H1 (cell line): Measurements from ENCODE around the gene BLOC1S3. TPM values are rescaled to one million over a fixed set of nuclear protein-coding genes. Genes with fewer than 3 reads are reported as not detected.
A peak's percentile ranks its signal among the peaks of the same experiment; 100 is the strongest.

Source experiments
- CTCF ChIA-PET: fragments of 300-600 bp; sonication (Branson Sonifier 250); formaldehyde crosslinking; loops from one replicate; lab custom pipeline; 2021; ENCODE audit not compliant: partially characterized antibody; lab: Charles Lee
- POLR2A ChIA-PET: fragments of 300-600 bp; sonication (Branson Sonifier 250); formaldehyde crosslinking; loops from one replicate; lab custom pipeline; 2021; ENCODE audit warnings: inconsistent platforms; ENCODE audit not compliant: partially characterized antibody; lab: Charles Lee
- DNase-seq, 2 experiments: peaks; one replicate each; pipeline versions ENCODE4 v3.0.0 to v3.0.0-alpha.2; 2010 to 2022; ENCODE audit warnings: low spot score in 2 of 2, low read depth in 1 of 2, mixed read lengths in 1 of 2
- FAIRE-seq: peaks from 2 replicates; lab custom pipeline; 2011; peaks lifted over from hg19 to GRCh38; lab: Jason Lieb, UNC
- H2AFZ ChIP-seq: 2 replicates; pipeline ENCODE4 v1.8.1; 2012; ENCODE audit warnings: low read length, inconsistent platforms
- H2AK5ac ChIP-seq: 2 replicates; pipeline ENCODE4 v1.6.1; 2013; ENCODE audit warnings: low read depth, low read length
- H2BK120ac ChIP-seq: replicated peaks from 2 replicates; pipeline ENCODE3; 2013; ENCODE audit warnings: low read depth, low read length, inconsistent platforms
- H2BK12ac ChIP-seq: 2 replicates; pipeline ENCODE4 v1.6.1; 2013; ENCODE audit warnings: low read depth, low read length
- H2BK15ac ChIP-seq: 2 replicates; pipeline ENCODE4 v1.6.1; 2013; ENCODE audit warnings: low read length
- H2BK20ac ChIP-seq: 2 replicates; pipeline ENCODE4 v1.6.1; 2013; ENCODE audit warnings: low read length
- H2BK5ac ChIP-seq: 2 replicates; pipeline ENCODE4 v1.6.1; 2013; ENCODE audit warnings: low read depth, low read length
- H3K14ac ChIP-seq: 2 replicates; pipeline ENCODE4 v1.6.1; 2013; ENCODE audit warnings: inconsistent platforms; ENCODE audit not compliant: insufficient read length
- H3K18ac ChIP-seq: 2 replicates; pipeline ENCODE4 v1.6.1; 2013; ENCODE audit warnings: low read length; ENCODE audit errors: extremely low read depth
- H3K23ac ChIP-seq: 2 replicates; pipeline ENCODE4 v1.6.1; 2013; ENCODE audit warnings: inconsistent platforms; ENCODE audit not compliant: insufficient read length
- H3K23me2 ChIP-seq: 2 replicates; pipeline ENCODE4 v1.6.1; 2013; ENCODE audit warnings: low read depth, low read length
- H3K27ac ChIP-seq: 2 replicates; pipeline ENCODE4 v1.6.1; 2011; ENCODE audit warnings: low read depth, low read length, inconsistent platforms
- H3K27me3 ChIP-seq, 4 experiments: replicated peaks in 1 of 4; 1 replicate in 1 of 4; 2 replicates in 3 of 4; pipeline versions ENCODE4 v1.6.1 to v1.8.1; 2011 to 2013; ENCODE audit warnings: low read length in 3 of 4, mild to moderate bottlenecking in 3 of 4, inconsistent platforms in 2 of 4, mixed read lengths in 2 of 4, moderate library complexity in 1 of 4; ENCODE audit not compliant: control insufficient read depth in 3 of 4, insufficient read depth in 3 of 4; ENCODE audit errors: extremely low read depth in 1 of 4
- H3K36me3 ChIP-seq, 4 experiments: 2 replicates each; pipeline versions ENCODE4 v1.6.1 to v1.8.1; 2011 to 2013; ENCODE audit warnings: mild to moderate bottlenecking in 4 of 4, low read length in 3 of 4, moderate library complexity in 2 of 4, control low read depth in 1 of 4, inconsistent platforms in 1 of 4; ENCODE audit not compliant: insufficient read depth in 4 of 4, control insufficient read depth in 2 of 4
- H3K4ac ChIP-seq: replicated peaks from 2 replicates; pipeline ENCODE3; 2013; ENCODE audit warnings: low read length, low read depth, mixed read lengths, inconsistent platforms; ENCODE audit not compliant: insufficient read length
- H3K4me1 ChIP-seq, 4 experiments: replicated peaks in 1 of 4; 1 replicate in 1 of 4; 2 replicates in 3 of 4; pipeline versions ENCODE4 v1.6.1 to v1.8.1; 2011 to 2013; ENCODE audit warnings: low read length in 3 of 4, inconsistent platforms in 2 of 4, mixed read lengths in 1 of 4; ENCODE audit not compliant: insufficient read depth in 4 of 4, control insufficient read depth in 3 of 4
- H3K4me2 ChIP-seq, 2 experiments: 2 replicates each; pipeline versions ENCODE4 v1.6.1 to v1.8.1; 2011 to 2013; ENCODE audit warnings: low read depth in 2 of 2, low read length in 2 of 2, control low read depth in 1 of 2, inconsistent platforms in 1 of 2, mild to moderate bottlenecking in 1 of 2; ENCODE audit not compliant: insufficient read depth in 1 of 2
- H3K4me3 ChIP-seq, 4 experiments: fragments of 200-600, 300-600 bp in 1 of 4; sonication (generic), shearing (Covaris generic), sonication (Bioruptor Twin) in 1 of 4; 2 replicates each; pipeline versions ENCODE4 v1.5.1 to v1.8.1; 2011 to 2016; ENCODE audit warnings: low read length in 4 of 4, low read depth in 3 of 4, control low read depth in 2 of 4, inconsistent platforms in 2 of 4, mild to moderate bottlenecking in 2 of 4, mixed read lengths in 1 of 4, moderate library complexity in 1 of 4; ENCODE audit not compliant: insufficient read depth in 2 of 4; ENCODE audit errors: extremely low read depth in 1 of 4
- H3K56ac ChIP-seq: replicated peaks from 2 replicates; pipeline ENCODE3; 2013; ENCODE audit warnings: low read depth, mild to moderate bottlenecking, mixed read lengths, low read length, inconsistent platforms; ENCODE audit not compliant: insufficient read length
- H3K79me1 ChIP-seq: 2 replicates; pipeline ENCODE4 v1.6.1; 2013; ENCODE audit warnings: low read depth, low read length, control low read depth
- H3K79me2 ChIP-seq, 2 experiments: 2 replicates each; pipeline versions ENCODE4 v1.6.1 to v1.8.1; 2012 to 2013; ENCODE audit warnings: low read length in 2 of 2, mild to moderate bottlenecking in 2 of 2, inconsistent platforms in 1 of 2; ENCODE audit not compliant: insufficient read depth in 2 of 2, control insufficient read depth in 1 of 2
- H3K9ac ChIP-seq, 4 experiments: replicated peaks in 1 of 4; 1 replicate in 1 of 4; 2 replicates in 3 of 4; pipeline versions ENCODE4 v1.6.1 to v1.8.1; 2011 to 2013; ENCODE audit warnings: low read depth in 3 of 4, low read length in 3 of 4, control low read depth in 2 of 4, mild to moderate bottlenecking in 2 of 4, moderate library complexity in 2 of 4, inconsistent platforms in 1 of 4; ENCODE audit errors: extremely low read depth in 1 of 4
- H3K9me3 ChIP-seq, 2 experiments: 2 replicates each; pipeline versions ENCODE4 v1.6.1 to v1.8.1; 2012 to 2013; ENCODE audit warnings: mild to moderate bottlenecking in 2 of 2, moderate library complexity in 2 of 2, control low read depth in 1 of 2, inconsistent platforms in 1 of 2, low read depth in 1 of 2, low read length in 1 of 2, mixed read lengths in 1 of 2; ENCODE audit not compliant: insufficient read depth in 2 of 2
- H4K20me1 ChIP-seq, 2 experiments: replicated peaks in 1 of 2; 2 replicates each; pipeline versions ENCODE3 to v1.8.1; 2011 to 2013; ENCODE audit warnings: inconsistent platforms in 2 of 2, low read length in 2 of 2, mild to moderate bottlenecking in 1 of 2; ENCODE audit not compliant: insufficient read depth in 2 of 2, control insufficient read depth in 1 of 2
- H4K5ac ChIP-seq: 2 replicates; pipeline ENCODE4 v1.6.1; 2013; ENCODE audit warnings: low read length, low read depth, mixed read lengths, inconsistent platforms; ENCODE audit not compliant: insufficient read length
- H4K8ac ChIP-seq: 2 replicates; pipeline ENCODE4 v1.8.0; 2013; ENCODE audit warnings: mild to moderate bottlenecking, moderate library complexity, low read length, inconsistent platforms; ENCODE audit not compliant: insufficient read depth; ENCODE audit errors: extremely low read depth
- H4K91ac ChIP-seq: replicated peaks from 2 replicates; pipeline ENCODE3; 2013; ENCODE audit warnings: low read length, mixed read lengths, inconsistent platforms; ENCODE audit not compliant: insufficient read length
- BRCA1 ChIP-seq: IDR thresholded peaks from 2 replicates; pipeline ENCODE4 v1.6.1; 2012; ENCODE audit warnings: low read depth, low read length, improper control_type of control experiment
- MAFK ChIP-seq: IDR thresholded peaks from 2 replicates; pipeline ENCODE4 v1.6.1; 2012; ENCODE audit warnings: low read depth, mild to moderate bottlenecking, improper control_type of control experiment, low read length
- WGBS, 2 experiments: shearing (Covaris generic) in 1 of 2; methylation state at CpG; one replicate each; pipeline versions ENCODE4 v1.1.6 to v1.1.7; 2013 to 2015; ENCODE audit warnings: low lambda C conversion rate in 2 of 2, mixed read lengths in 2 of 2, inconsistent platforms in 1 of 2, low coverage in 1 of 2, missing lambda C conversion rate in 1 of 2; ENCODE audit not compliant: insufficient replicate concordance in 2 of 2, insufficient coverage in 1 of 2, insufficient read length in 1 of 2; ENCODE audit errors: extremely low coverage in 1 of 2, missing lambda C conversion rate in 1 of 2; 5-methylcytosine and 5-hydroxymethylcytosine counted together
- polyA plus RNA-seq, 7 experiments: library from polyadenylated mRNA; depleted of rRNA in 3 of 7; stranded (reverse) in 5 of 7; unstranded in 2 of 7; fragments of >200 nt in 5 of 7; fragments of 200-250 nt in 2 of 7; gene quantifications; 1 replicate in 5 of 7; 2 replicates in 1 of 7; 4 replicates in 1 of 7; pipeline versions ENCODE4 v1.2.1 to v1.2.3, GENCODE V29; 2011 to 2013; ENCODE audit warnings: missing spikeins in 2 of 7, mixed read lengths in 2 of 7
- total RNA-seq: library from RNA; stranded (reverse); fragmentation: NEBNext Ultra II Directional; extraction: Animal tissue kit (Norgen Biotek cat#: 25700); gene quantifications from 2 replicates; pipeline ENCODE4 v1.2.1, GENCODE V29; 2021

BLOC1S3 gene
- total and polyA plus RNA-seq, 2 of the 8 experiments (the other 6 are each of a cell fraction or from before 2014, with no cell fraction given) = 6.0 to 6.1 TPM

- no peak overlapping the region for H3K23ac ChIP-seq
- H3K9ac ChIP-seq = no peak overlapping the region
- 72% methylated on average over 10 of the region's 11 CpGs; no CpG with 5 or more reads in 1 of the 2 experiments for WGBS, 2 experiments
- H2AFZ ChIP-seq = no peak overlapping the region
- H3K4me2 ChIP-seq = no peak overlapping the region
- POLR2A ChIA-PET = no interaction called here
- no peak overlapping the region for H4K5ac ChIP-seq
- no peak overlapping the region for H3K27ac ChIP-seq
- H3K4me1 ChIP-seq = peaks cover 0 to 5% (median 0%) of the 10 kb centered on the region in 4 experiments; a peak in 2 of 7 replicates
- no peaks in the 10 kb centered on the region for H3K79me2 ChIP-seq
- H4K8ac ChIP-seq = peak overlapping the region; percentile 51
- H4K20me1 ChIP-seq = peaks cover 0 to 4% of the 10 kb centered on the region in 2 experiments
- H2BK20ac ChIP-seq = no peak overlapping the region
- H2BK12ac ChIP-seq = no peak overlapping the region
- TF ChIP-seq BRCA1 (no peak), MAFK (no peak)
- CTCF ChIA-PET = interaction anchor here (1.0 to 1.4 kb wide), 2 partner anchors 22 to 165 kb away, joined by 4 to 5 read pairs; no protein-coding TSS in a partner anchor
- H3K4ac ChIP-seq = no peak overlapping the region
- H2BK15ac ChIP-seq = no peak overlapping the region
- no peak overlapping the region for H3K4me3 ChIP-seq
- no peak for DNase-seq
- no peaks in the 10 kb centered on the region for H3K23me2 ChIP-seq
- H2BK120ac ChIP-seq = no peak overlapping the region
- no peak for FAIRE-seq
- H4K91ac ChIP-seq = no peak overlapping the region
- H3K14ac ChIP-seq = no peak overlapping the region
- H3K36me3 ChIP-seq = no peaks in the 10 kb centered on the region
- H3K9me3 ChIP-seq = no peaks in the 10 kb centered on the region
- no peak overlapping the region for H3K18ac ChIP-seq
- H3K79me1 ChIP-seq = no peaks in the 10 kb centered on the region
- no peak overlapping the region for H3K56ac ChIP-seq
- H2BK5ac ChIP-seq = no peak overlapping the region
- H2AK5ac ChIP-seq = no peak overlapping the region
- H3K27me3 ChIP-seq = peaks cover 0 to 3% (median 0%) of the 10 kb centered on the region in 4 experiments; a peak in 2 of 7 replicates
Measured at GRCh38 chr19:45224645-45225044, 46.1 kb downstream of the BLOC1S3 start.
